Breast epithelium (tissue), 4 donors: ENCODE measurements around the gene ITIH2. TPM values are rescaled to one million over a fixed set of nuclear protein-coding genes. Genes with fewer than 3 reads are reported as not detected.
"Not testable (repeated sequence)": the region's sequence is repeated elsewhere in the genome, so short reads cannot be mapped to it uniquely, and the experiment has no call there.

ENCODE experiments used
- DNase-seq, 2 donors: peaks; one replicate each; pipeline ENCODE4 v3.0.0-alpha.2; 2019; ENCODE audit warnings: low spot score in 2 of 2
- H3K27ac ChIP-seq, 2 donors: fragments of 200-600 bp; sonication (generic) in 1 of 2; one replicate each; pipeline ENCODE4 v1.5.1; 2016 to 2019; ENCODE audit warnings: mild to moderate bottlenecking in 1 of 2
- H3K27me3 ChIP-seq, 2 donors: fragments of 200-600 bp; sonication (generic) in 1 of 2; one replicate each; pipeline versions ENCODE4 v1.5.1 to v1.6.0; 2017 to 2019; ENCODE audit warnings: control low read depth in 1 of 2, mild to moderate bottlenecking in 1 of 2
- H3K36me3 ChIP-seq: fragments of 200-600 bp; one replicate; pipeline ENCODE4 v1.5.1; 2019
- H3K4me1 ChIP-seq, 2 donors: fragments of 200-600 bp; sonication (generic); one replicate each; pipeline ENCODE4 v1.5.1; 2016 to 2019; ENCODE audit warnings: control low read depth in 1 of 2
- H3K4me3 ChIP-seq, 3 donors: fragments of 200-600 bp; sonication (generic); 1 replicate in 2 of 3; 2 replicates in 1 of 3; pipeline ENCODE4 v1.5.1; 2016 to 2019; ENCODE audit warnings: mild to moderate bottlenecking in 3 of 3, moderate library complexity in 2 of 3
- H3K9me3 ChIP-seq, 2 donors: fragments of 200-600 bp; sonication (generic) in 1 of 2; one replicate each; pipeline ENCODE4 v1.5.1; 2016 to 2019; ENCODE audit warnings: control low read depth in 1 of 2
- POLR2A ChIP-seq: fragments of 450-650 bp; IDR thresholded peaks from one replicate; pipeline ENCODE4 v1.6.1; 2016; ENCODE audit warnings: antibody characterized with exemption, mild to moderate bottlenecking, moderate library complexity
- POLR2AphosphoS5 ChIP-seq, 3 donors: sonication (generic); formaldehyde crosslinking; IDR thresholded peaks; one replicate each; pipeline ENCODE4 v1.6.1; 2017; ENCODE audit warnings: antibody characterized with exemption in 3 of 3
- intact Hi-C: fragments of 100-400 bp; cut with DNase I; formaldehyde crosslinking; loops from one replicate; pipeline ENCODE4 v1.15.1; 2023; ENCODE audit warnings: low total_unique reads
- total RNA-seq, 3 donors: library from RNA; depleted of rRNA; stranded (reverse); fragments of >200 nt; gene quantifications; one replicate each; pipeline ENCODE4 v1.1.0, GENCODE V29; 2016
- TF ChIP-seq, protein P1 (sequence below), 3 donors: fragments of 450-650 bp; IDR thresholded peaks; one replicate each; pipeline ENCODE4 v1.5.1; 2016 to 2017; ENCODE audit warnings: antibody characterized with exemption in 3 of 3, mild to moderate bottlenecking in 3 of 3, moderate library complexity in 3 of 3

Gene ITIH2
- total RNA-seq, 3 donors from 2014 or later, result 0.73 to 2.0 TPM; not detected in 1

DNA sequence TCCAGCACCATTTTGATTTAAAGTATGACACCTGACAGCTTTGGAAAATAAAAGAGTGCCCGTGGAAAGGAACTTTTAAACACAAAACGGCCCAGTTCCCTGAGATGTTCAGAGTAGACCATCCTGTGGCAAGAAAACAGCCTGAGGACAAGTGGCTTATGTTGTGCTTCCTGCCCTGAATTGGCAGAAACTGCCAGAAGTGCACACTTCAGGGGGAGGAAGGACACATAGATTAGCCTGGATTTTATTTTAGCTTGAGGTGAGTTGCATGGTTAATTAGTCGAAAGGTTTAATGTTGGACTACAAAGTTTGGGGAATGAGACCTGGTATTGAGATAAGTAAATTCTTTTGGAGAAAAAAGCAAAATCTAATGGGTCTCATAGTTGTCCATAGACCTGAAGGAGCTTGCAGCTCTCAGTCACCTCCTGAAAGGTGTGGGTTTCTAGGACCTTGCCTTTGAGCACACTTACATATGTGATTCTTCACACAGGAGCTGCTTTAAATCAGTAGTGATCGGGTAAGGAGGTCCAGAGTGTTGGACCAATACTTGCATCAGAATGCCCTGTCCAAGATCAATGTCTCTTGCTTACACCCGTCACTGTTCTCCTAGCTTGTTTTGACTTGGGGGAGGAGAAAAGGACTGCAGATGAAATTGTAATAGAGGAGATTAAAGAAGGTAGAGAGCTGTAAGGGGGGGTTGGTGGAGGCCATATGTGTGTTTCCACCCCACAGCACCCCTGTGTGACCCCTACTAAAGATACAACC is 4.9 kb downstream of the ITIH2 start:
- no peak for TF ChIP-seq POLR2A
- no peak for TF ChIP-seq POLR2AphosphoS5 (IDR thresholded peaks at IDR 0.05)
- TF ChIP-seq, protein P1, sequence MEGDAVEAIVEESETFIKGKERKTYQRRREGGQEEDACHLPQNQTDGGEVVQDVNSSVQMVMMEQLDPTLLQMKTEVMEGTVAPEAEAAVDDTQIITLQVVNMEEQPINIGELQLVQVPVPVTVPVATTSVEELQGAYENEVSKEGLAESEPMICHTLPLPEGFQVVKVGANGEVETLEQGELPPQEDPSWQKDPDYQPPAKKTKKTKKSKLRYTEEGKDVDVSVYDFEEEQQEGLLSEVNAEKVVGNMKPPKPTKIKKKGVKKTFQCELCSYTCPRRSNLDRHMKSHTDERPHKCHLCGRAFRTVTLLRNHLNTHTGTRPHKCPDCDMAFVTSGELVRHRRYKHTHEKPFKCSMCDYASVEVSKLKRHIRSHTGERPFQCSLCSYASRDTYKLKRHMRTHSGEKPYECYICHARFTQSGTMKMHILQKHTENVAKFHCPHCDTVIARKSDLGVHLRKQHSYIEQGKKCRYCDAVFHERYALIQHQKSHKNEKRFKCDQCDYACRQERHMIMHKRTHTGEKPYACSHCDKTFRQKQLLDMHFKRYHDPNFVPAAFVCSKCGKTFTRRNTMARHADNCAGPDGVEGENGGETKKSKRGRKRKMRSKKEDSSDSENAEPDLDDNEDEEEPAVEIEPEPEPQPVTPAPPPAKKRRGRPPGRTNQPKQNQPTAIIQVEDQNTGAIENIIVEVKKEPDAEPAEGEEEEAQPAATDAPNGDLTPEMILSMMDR (IDR thresholded peaks at IDR 0.05), result no peak
- no peak for DNase-seq
- H3K4me3 ChIP-seq, result no peak overlapping the region
- H3K4me1 ChIP-seq, result no peaks in the 10 kb centered on the region
- H3K36me3 ChIP-seq, result no peaks in the 10 kb centered on the region
- H3K27me3 ChIP-seq, result no peaks in the 10 kb centered on the region
- no peak overlapping the region for H3K27ac ChIP-seq
- intact Hi-C loops, result no loop called here
- no peaks in the 10 kb centered on the region for H3K9me3 ChIP-seq

DNA sequence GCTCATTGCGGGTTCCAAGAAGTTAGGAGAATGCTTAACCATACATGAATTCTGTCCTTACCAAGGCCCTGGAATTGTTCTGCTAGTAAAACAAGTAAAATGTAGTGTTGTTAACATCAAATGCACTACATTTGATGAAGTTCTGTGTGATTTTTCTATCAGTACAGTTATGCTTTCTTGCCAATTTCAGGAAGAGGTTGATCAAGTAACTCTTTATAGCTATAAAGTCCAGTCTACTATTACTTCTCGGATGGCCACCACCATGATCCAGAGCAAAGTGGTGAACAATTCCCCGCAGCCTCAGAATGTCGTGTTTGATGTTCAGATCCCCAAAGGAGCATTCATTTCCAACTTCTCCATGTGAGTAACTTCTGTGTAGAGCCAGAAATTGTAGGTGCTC is 5.7 kb downstream of the ITIH2 start:
- intact Hi-C loops, result no loop called here
- no peaks in the 10 kb centered on the region for H3K27me3 ChIP-seq
- TF ChIP-seq POLR2AphosphoS5 (IDR thresholded peaks at IDR 0.05) (no peak), POLR2A (no peak)
- TF ChIP-seq, protein P1 (IDR thresholded peaks at IDR 0.05), result no peak

GRCh38 chr10:7710446-7710845 is 7.3 kb downstream of the ITIH2 start:
- intact Hi-C loops, result no loop called here
- Histone ChIP-seq H3K4me3 (no peak overlapping the region), H3K27me3 (no peaks in the 10 kb centered on the region), H3K36me3 (no peaks in the 10 kb centered on the region), H3K9me3 (no peaks in the 10 kb centered on the region), H3K27ac (no peak overlapping the region), H3K4me1 (no peaks in the 10 kb centered on the region)
- TF ChIP-seq POLR2A (no peak), POLR2AphosphoS5 (IDR thresholded peaks at IDR 0.05) (no peak)
- TF ChIP-seq, protein P1 (IDR thresholded peaks at IDR 0.05), result no peak
- no peak for DNase-seq

More for the DNA sequence above, 5.7 kb downstream of the ITIH2 start:
- no peaks in the 10 kb centered on the region for H3K4me1 ChIP-seq
- DNase-seq, result no peak
- H3K36me3 ChIP-seq, result no peaks in the 10 kb centered on the region
- no peak overlapping the region for H3K4me3 ChIP-seq
- H3K27ac ChIP-seq, result no peak overlapping the region
- no peaks in the 10 kb centered on the region for H3K9me3 ChIP-seq

GRCh38 chr10:7711075-7711474 is 8.0 kb downstream of the ITIH2 start:
- H3K4me3 ChIP-seq, H3K27ac ChIP-seq, H3K36me3 ChIP-seq, intact Hi-C loops, H3K9me3 ChIP-seq, H3K27me3 ChIP-seq, DNase-seq, H3K4me1 ChIP-seq: not testable (repeated sequence)

GRCh38 chr10:7715515-7715914 is 12.4 kb downstream of the ITIH2 start:
- TF ChIP-seq POLR2A (no peak), POLR2AphosphoS5 (IDR thresholded peaks at IDR 0.05) (no peak)
- TF ChIP-seq, protein P1 (IDR thresholded peaks at IDR 0.05), result no peak
- Histone ChIP-seq H3K4me1 (no peaks in the 10 kb centered on the region), H3K36me3 (no peaks in the 10 kb centered on the region), H3K27me3 (no peaks in the 10 kb centered on the region), H3K4me3 (no peak overlapping the region), H3K27ac (no peak overlapping the region), H3K9me3 (no peaks in the 10 kb centered on the region)
- intact Hi-C loops, result no loop called here
- no peak for DNase-seq
